NCI-H460 (cell line): ENCODE measurements around the gene TCHP. TPM values are rescaled to one million over a fixed set of nuclear protein-coding genes. Genes with fewer than 3 reads are reported as not detected.

Source experiments
- DNase-seq: peaks from one replicate; pipeline ENCODE4 v3.0.0-alpha.2; 2016; ENCODE audit warnings: low read depth; ENCODE audit errors: extremely low read depth
- total RNA-seq: library from RNA; depleted of rRNA; stranded (reverse); fragments of >200 nt; shearing (Covaris generic); gene quantifications from 2 replicates; pipeline ENCODE4 v1.2.3, GENCODE V29; 2014

TCHP gene
- total RNA-seq, 1 experiment from 2014 or later, result 36.0 TPM

DNA sequence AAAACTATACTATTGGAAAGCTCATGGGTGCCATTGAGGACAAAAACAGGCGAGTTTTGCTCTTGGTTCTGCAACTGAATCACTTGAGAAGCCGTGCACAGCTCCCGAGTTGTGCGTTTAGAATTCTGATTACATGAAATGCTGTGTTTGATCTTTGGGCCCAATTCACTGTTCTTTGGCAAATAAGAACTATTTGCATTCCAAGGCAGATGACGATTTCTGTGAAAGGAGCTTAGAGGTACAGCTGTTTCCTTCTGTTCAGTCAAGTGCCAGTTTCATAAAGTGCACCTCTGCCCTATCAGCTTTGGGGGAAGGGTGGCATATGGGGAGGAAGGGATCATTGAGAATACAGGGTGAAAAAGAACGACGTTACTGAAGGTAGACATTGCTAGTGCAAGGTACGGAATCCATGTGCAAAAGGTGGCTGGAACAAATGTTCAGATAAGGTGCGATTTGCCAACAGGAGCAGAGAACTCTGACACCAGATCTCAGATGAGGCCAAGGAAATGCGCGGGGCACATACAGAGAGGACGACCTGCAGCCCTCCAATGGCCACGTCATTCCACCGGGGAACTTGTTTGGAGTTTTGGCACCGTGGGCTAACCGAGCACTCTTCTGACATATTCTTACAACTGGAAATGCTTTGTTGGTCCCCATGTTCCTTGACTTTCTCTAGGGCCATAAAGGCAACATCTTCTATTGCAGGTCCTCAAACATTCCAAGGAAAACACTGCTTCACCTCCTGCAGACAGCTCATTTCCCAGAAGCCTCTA is 30.1 kb downstream of the TCHP start:
- DNase-seq, result no peak

DNA sequence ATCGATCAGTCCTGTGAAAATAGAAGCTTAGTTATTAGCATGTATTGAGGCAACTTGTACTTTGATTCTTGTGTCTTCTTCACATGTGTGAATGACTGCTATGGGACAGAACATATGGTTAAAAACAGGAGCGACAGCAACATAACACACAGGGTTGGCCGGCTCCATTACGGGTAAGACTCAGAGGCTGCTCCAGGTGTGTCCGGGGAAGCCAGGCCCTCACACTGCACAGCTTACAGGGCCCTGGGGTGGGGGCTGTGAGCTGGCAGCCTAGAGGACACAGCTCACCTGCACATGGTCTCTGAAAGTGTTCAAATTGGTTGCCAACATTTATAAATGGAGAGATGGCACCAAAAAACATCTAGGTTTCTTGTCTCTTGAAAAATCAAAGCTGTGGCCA is 31.1 kb downstream of the TCHP start:
- no peak for DNase-seq

DNA sequence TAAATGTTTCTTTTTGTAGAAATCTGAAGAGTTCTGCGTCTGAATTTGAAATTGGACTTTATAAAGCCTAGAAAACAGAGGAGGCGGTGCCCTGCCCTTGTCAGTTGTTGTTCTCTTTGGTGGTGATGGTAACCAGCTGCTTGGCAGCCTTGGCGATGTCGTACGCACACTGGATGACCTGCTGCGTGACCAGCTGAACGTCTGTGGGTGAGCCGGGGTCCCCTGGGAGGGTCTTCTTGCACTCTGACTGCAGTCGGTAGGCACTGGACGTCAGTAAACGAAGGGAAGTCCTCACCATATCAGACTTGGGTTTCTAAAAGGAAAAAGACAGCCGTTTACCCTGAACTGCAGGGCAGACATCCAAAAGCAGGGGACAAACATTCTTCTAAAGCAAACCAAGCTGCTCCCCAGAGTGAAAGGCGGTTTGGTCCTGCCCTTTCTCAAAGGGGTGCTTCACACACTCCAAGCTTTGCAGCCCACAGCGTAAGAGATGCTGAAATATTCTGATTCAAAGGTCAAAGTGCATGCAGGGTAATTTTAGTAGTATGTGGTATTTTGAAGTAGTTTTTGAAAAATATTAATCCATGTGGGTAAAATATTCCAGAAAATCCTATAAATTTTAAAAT is 32.9 kb downstream of the TCHP start:
- DNase-seq, result no peak

DNA sequence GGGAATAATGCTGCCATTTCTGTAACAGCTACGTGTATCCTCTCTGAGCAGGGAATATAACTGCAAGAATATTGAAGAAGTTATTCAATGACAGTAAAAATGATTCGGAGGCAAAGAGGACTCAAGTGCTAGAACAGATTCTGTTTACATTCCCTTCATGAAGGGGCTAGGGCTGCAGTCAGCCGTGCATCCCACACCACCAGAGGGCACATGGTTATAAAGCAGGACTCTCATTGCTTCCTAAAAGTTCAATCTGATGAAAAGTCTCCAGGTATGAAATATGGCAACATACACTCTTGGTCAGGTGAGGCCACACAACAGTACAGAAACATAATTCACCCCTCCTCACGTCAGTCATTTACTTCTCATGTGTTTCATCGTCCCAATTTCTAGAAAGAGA is 34.0 kb downstream of the TCHP start:
- no peak for DNase-seq

DNA sequence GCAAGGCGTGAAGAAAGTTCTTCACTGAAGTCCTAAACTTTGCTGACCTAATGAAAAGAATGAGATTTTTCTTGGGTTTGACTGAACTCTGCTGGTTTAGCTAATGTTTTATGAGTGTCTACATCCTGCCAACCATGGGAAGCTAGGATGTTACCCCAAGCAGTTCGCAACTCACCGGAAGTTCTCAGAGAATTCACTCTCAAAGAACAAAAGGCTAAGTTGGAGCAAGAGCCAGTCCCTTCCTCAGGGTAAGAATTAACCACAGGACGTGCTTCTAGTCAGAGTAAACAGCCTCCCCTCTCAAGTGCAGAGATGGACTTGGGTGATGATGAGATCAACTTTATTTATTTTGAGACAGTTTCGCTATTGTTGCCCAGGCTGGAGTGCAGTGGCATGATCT is 37.3 kb downstream of the TCHP start:
- DNase-seq, result no peak

DNA sequence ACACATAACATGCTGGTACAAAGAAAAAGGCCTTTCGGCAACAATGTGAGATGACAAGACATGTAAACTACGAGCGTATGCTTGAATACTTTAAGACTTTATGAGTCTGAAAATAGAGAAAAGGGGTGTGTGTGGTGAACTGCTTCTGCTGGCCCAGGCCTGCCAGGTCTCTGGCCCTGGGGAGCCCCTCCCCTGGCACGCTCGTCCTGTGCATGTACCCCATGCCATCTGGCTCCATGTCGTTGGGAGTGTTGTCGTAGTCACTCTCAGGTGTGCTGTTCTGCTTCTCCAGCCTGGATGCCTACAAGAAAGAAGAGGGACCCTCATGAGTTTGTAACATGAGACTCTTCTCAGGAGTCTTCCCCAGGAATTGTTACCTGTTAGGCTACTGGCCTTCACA is 38.9 kb downstream of the TCHP start:
- no peak for DNase-seq

DNA sequence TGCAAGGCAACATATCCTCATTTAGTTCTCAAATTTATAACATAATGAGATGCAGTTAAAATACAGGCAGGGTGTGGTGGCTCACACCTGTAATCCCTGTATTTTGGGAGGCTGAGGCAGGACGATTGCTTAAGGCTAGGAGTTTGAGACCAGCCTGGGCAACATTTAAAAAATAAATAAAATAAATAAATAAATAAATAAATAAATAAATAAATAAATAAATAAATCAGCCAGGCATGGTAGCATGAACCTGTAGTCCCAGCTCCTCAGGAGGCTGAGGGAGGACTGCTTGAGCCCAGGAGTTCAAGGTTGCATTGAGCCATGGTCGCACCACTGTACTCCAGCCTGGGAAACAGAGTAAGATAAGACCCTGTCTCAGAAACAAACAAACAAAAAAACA is 39.4 kb downstream of the TCHP start:
- no peak for DNase-seq

DNA sequence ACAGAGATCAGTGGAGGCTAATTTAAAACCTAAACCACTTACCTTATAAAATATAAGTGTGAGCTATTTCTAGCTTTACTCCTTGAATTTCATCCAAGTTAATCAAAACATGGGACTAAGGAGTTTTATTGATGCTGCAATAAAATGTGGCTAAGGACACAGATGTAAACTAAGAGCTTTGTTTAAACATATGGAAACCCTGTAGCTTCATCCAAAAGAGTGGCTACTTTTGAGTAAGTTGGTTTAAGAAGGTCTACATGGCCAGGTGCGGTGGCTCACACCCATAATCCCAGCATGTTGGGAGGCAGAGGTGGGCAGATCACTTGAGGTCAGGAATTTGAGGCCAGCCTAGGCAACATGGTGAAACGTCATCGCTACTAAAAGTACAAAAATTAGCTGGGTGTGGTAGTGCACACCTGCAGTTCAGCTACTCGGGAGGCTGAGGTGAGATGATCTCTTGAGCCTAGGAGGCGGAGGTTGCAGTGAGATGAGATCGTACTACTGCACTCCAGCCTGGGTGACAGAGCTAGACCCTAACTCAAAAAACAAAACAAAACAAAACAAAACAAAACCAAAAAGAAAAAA is 40.4 kb downstream of the TCHP start:
- no peak for DNase-seq

DNA sequence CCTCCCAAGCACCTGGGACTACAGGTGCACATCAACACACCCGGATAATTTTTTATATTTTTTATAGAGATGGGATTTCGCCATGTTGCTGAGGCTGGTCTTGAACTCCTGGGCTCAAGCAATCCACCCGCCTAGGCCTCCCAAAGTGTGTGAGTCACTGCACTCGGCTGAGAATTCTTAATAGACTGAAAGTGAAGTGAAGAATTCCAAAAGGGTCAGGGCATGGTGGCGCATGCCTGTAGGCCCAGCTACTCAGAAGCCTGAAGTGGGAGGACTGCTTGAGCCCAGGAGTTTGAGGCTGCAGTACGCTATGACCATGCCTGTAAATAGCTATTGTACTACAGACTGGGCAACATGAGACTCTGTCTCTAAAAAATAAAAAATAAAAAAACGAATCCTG is 43.7 kb downstream of the TCHP start:
- DNase-seq, result no peak

DNA sequence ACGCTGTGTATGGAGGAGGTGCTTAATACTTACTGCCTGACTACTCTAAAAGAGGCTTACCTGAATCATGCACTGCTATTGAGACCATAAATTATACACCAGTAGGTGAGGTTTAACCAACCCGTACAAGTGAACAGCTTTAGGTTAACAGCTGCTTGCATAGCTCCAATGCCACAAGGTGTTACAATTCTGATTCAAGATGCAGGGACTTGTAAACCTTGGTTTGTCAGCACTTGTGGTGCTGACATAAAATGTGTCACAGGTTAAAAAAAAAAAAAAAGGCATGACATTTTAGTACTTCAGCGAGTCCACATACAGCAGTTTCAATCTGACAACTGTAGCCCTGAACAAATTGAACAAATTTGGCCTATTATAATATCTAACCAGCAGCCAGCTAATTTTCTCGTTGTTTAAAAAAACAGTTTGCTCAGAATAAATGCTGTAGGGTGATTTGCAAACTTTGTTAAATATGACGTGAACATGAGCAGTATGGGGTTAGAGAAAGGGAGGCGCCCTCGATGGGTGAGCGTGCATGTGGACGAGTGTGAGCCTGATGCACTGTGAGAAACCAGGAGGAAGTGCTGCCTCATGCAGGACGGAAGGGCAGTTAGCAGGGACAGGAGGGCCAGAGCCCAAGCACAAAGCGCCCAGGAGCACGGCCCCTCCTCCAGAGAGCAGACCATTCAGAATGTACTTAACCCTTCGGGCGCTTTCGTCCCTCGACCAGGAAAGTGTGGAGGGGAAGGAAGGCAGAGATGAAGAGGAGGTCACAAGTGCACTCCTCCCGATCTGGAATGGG is 44.7 kb downstream of the TCHP start:
- no peak for DNase-seq

DNA sequence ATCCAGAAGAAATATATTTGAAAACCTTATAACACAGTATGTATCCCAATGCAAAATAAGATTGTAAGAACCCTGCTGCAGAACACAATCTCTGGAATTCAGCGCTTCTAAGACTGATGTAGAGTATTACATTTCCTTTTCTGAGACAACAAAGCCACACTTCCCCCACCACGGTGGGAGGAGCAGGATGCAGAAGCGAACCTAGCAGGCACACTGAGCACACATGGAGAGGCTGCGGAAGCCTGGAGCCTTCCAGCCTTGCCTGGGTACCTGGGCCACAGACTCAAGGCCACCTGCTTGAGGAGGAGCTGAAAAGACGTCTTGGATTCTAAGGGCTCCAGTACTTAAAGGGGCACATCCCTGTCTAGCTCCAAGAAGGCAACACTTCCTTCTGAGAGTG is 46.4 kb downstream of the TCHP start:
- no peak for DNase-seq

DNA sequence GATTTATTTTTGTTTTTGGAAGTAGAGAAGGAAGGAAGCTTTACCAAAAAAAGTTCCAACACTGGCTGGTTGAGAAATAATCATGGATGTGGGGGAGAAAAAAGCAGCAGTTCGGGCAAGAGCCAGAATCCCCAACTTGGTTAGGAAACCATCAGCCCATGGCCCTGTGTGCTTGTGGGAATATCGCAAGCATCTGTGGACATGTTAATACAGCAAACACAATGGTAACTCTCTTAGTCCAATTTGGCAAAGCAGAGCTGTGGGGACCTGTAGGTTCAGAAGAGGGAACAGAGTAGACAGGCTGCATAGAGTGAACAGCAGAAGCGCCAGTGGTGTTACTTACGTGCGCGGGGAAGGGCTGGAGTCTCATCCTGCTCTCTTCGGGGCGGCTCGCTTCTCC is 46.8 kb downstream of the TCHP start:
- DNase-seq, result no peak

DNA sequence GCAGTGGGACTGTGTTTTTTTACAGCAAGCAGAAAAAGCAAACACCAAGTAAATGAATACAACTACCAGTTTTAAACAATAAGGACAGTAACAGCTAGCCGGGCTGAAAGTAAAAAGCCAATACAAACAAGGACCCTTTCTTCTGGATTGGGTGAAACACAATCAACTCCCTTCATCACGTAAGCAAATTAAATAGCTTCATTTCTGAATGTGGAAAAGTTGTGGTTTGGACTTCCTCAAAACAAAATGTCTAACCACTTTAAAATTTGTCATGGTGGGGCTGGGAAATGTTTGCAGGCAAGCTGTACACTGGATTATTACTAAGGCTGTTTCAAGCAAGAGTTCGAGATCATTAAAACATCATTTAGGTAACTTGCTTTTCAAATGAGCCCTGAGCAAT is 47.4 kb downstream of the TCHP start:
- DNase-seq, result no peak

DNA sequence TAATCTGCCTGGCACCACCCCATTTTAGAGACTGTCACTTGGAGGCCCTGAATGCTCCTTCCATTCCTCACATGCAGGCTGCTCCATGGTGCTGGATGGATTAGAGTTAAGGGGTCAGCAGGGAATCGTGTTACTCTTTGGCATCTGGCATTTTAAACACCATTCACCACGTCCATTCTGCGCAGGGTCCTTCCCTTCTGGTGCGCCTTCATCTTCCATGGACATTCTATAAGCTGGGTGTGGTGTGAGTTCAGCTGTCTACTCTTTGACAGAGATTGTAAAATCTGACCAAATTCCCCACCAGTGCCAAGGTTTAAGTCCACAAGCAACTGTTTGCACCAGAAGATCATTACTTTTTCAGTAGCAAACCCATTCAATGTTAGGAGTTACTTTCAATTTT is 48.3 kb downstream of the TCHP start:
- DNase-seq, result no peak

DNA sequence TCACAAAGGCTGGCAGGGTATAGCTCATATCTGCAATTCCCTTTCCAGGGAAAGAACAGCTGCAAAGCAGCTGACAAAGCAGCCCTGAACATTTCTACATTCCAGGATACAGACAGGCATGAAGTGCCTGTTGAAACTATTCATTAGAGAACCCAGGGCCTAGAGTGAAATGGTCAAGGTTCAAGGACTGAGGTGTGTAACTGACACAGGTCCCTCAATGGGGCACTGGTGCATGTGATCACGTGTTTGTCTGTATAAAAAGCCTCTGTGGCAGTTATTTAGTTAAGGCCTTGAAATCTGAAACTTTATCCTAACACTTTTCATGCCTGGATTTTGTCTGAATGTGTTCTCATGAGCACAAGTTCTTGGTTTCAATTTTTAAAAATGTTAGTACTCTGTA is 49.0 kb downstream of the TCHP start:
- DNase-seq, result no peak

DNA sequence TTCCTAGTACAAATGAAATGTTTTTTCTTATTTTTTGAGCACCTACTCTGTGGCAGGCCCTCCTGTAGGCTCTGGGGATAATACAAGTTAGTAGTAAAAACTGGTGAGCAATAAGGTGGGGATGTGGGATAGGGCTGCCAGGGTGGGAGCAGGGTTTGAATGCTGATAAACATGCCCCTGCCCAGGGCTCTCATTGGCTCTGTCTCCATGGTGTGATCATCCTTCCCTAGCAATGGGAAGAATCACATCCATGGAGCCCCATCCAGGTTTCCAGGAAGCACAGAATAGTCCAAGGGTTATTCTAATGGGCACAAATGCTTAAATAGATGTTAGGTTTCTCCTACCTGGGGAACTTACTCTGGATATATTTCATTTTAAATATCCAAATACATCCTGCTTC is 50.6 kb downstream of the TCHP start:
- no peak for DNase-seq

DNA sequence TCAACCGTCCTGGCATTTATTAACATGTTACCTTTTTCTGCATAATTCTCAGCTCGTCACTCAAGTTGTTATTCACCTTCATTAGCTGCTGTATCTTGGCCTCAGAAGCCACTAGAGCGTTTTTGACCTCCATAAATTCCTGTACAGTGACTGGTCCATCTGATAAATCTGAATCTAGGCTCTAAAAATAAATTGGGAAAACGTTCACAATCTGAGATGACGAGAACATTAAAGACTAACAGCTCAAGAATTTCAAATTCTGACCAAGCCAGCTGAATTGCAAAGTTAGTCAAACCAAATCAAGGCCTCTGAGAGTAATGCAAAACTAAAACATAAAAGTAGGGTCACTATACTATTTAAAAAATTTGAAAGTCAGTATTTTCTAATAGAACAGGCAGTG is 51.1 kb downstream of the TCHP start:
- no peak for DNase-seq

DNA sequence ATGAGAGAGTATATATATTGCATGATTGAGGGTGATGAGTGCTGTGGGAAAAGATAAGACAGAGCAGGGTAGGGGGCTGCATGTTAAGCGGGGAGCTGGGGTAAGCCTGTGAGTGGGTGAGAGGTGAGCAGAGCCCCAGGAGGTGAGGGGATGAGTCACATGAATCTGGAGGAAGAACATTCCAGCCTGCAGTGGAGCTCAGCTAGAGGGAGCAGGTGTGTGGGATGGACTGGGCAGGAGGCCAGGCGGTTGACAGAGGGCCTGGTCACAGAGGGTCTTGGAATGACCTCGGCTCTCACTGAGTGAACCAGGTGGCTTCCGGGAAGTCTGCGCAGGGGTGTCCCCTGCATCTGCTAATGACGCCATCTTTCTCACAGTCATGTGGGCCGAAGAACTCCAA is 51.7 kb downstream of the TCHP start:
- DNase-seq, result no peak

DNA sequence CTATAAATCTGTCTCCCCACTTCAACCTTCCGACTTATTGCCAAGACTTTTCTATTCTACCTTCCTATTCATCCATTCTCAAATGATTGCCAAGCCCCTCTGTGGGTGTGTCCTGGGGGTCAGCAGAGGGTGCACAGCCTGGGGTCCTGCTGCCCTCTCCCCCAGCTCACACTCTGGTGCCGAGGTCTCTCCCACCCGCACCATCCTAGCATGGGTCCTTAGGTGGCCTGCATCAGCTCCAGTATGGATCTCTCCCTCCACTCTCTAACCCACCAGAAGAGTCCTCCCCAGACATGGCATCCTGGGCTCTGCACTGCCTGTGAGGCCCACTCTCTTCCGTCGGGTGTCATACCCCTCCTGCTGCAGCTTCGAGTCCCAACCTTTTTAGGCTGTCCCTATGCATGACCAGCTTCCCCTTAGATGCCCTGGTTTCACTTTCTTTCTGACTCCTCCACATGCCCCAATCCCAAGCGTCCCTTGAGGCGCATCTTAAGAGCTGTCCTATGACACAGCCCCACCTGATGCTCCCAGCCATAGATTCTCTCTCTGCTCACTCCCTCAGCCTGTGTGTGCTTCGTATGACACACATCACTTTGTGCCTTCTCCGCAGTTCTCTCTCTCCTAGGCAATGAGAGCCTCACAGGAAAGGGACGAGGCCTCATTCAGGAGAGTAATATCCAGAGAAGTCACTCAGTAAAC is 52.2 kb downstream of the TCHP start:
- DNase-seq, result no peak

DNA sequence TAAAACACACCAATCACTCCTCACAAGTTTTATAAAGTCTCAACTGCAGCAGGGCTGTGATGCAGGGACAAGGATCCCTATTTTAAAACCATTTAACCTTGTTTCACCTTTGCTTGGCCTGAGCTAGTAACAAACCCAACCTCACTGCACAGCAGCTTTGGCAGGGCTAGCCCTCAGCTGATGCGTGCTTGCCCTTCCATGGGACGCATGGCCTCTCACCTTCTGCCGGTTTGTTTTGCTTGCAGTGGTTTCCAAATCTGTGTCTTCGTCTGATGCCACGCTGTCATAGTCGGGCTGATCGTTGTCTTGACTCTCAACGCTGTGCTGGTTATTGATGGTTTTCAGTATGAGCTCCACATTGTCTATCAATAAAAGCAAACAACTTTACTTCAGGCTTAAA is 52.8 kb downstream of the TCHP start:
- no peak for DNase-seq

DNA sequence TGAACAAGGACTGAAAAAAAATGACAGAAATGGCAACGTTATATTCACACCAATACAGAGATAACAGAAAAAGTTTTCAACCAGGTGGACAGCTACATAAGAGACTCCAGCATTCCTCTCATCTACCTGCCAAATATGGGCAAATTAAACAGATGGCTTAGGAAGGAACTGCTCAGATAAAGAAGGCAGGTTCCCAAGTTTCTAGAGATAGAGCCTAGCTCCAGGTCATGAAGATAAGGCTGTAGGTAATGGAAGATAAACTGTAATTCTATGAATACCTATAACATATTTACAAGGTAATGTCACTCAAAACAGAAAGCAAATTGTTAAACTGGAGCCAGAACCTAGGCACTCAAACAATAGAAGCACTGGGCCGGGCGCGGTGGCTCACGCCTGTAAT is 53.6 kb downstream of the TCHP start:
- DNase-seq, result no peak
